ENCODE results near the gene CACNA1D.

Gene CACNA1D

DNA sequence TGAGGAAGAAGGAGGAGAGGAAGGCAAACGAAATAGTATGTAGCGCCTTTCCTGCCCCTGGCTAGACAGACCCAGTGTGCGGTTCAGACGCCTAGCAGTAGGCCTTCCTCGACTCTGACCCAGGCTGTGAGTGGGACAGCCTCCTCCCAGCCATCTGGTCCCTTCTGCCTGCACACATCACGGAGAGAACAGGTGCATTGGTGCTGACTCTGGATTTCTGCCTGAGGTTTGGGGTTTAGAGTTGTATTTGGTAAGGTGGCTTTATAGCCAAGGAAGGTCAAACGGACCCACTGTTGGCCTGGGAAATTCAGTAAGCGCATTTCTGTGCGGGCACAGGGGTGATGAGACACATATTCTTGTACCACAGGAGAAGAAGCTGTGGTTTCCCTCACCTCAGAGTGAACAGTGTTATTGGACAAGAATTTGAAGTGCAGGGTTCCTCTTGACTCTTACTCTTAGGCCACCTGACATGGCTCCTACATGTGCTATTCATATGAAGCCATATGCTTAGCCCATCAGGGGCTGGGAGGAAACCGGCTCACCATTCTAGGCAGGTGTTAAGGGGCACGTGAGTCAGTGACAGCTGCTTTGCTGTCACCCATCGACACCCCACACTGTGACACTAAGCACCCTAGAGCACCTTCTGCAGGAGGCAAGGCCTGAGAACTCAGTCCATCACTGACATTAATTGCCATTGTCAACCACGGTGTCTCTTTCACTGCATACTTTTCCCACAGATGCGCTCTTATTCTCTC lies 208.5 kb downstream of the CACNA1D start:
- FAIRE-seq = no peak
- TF ChIP-seq POLR2AphosphoS5 (IDR thresholded peaks at IDR 0.05; ENCODE audit: low read depth, low read length) (no peak), POLR2A (IDR thresholded peaks at IDR 0.05; ENCODE audit: low read depth, low read length) (no peak), TAF1 (IDR thresholded peaks at IDR 0.05; ENCODE audit: borderline replicate concordance, low read depth, low read length) (no peak)
- DNase-seq (ENCODE audit: insufficient read length) = no peak

DNA sequence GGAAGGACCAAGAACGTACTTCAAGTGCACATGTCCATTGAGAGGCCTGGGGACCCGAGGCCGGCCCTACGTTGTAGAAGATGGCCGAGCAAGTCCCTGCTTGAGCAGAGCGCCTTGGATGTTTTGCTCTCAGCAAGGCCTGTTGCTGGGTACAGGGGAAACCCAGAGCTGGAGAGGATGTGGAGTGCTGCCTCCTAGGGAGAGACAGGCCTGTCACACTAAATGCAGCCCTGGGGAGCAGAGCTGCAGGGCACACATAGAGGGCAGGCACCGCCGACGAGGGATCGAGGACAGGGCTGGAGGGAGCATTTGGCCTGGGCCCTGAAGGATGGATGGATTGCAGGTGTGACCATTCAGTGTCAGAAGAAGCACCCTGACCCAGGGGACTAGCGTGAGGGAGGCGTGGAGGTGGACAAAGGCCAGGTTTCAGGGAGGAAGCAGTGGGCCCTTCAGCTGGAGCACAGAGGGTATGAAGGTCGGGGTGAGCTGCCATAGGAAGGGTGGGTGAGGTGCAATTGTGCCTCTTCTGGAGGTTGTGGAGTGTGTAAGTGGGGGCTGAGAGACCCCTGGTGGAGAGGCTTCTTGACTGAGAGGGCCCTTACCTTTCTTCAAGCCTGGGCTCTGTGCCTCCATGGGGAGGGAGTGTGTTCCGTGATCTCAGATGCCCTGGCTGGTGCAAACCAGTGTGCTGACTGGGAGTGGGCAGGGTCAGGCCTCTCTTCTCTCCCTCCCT lies 209.4 kb downstream of the CACNA1D start:
- no peak for FAIRE-seq
- TF ChIP-seq POLR2AphosphoS5 (IDR thresholded peaks at IDR 0.05; ENCODE audit: low read depth, low read length) = no peak
- no peak for DNase-seq (ENCODE audit: insufficient read length)

GRCh38 chr3:53704363-53704725 lies 209.9 kb downstream of the CACNA1D start:
- TF ChIP-seq POLR2A (IDR thresholded peaks at IDR 0.05; ENCODE audit: low read depth, low read length) (no peak), TAF1 (IDR thresholded peaks at IDR 0.05; ENCODE audit: borderline replicate concordance, low read depth, low read length) (no peak), POLR2AphosphoS5 (IDR thresholded peaks at IDR 0.05; ENCODE audit: low read depth, low read length) (no peak)
- DNase-seq (ENCODE audit: insufficient read length) (no peak), FAIRE-seq (no peak)

- no peak for FAIRE-seq
- TF ChIP-seq POLR2AphosphoS5 (IDR thresholded peaks at IDR 0.05; ENCODE audit: low read depth, low read length) = no peak
- TF ChIP-seq TAF1 (IDR thresholded peaks at IDR 0.05; ENCODE audit: borderline replicate concordance, low read depth, low read length) = no peak
- no peak for TF ChIP-seq POLR2A (IDR thresholded peaks at IDR 0.05; ENCODE audit: low read depth, low read length)
- DNase-seq (ENCODE audit: insufficient read length) = no peak
Observed at GRCh38 chr3:53705024-53705745, 210.8 kb downstream of the CACNA1D start.

DNA sequence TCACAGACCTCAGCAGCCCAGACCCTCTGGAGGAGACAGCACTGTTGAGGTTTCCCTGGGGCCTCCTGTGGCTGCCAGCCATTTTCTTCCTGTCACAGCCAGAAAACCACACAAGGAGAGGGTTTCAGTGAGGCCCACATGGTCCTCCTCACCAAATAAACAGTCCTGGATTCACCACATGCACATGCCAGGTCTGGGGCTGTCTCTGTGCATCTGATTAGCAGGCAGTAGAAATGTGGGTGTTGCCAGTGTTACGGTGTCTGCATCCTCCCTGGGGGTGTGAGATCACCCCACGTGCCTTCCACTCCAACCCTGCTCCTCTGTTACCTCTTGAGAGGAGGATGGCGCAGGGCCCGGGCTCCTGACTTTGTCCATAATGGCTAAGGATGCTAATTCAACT lies 211.4 kb downstream of the CACNA1D start:
- FAIRE-seq (no peak), DNase-seq (ENCODE audit: insufficient read length) (no peak)
- TF ChIP-seq TAF1 (IDR thresholded peaks at IDR 0.05; ENCODE audit: borderline replicate concordance, low read depth, low read length) = no peak
- TF ChIP-seq POLR2AphosphoS5 (IDR thresholded peaks at IDR 0.05; ENCODE audit: low read depth, low read length) = no peak
- TF ChIP-seq POLR2A (IDR thresholded peaks at IDR 0.05; ENCODE audit: low read depth, low read length) = no peak

- DNase-seq (ENCODE audit: insufficient read length) (no peak), FAIRE-seq (no peak)
- TF ChIP-seq POLR2AphosphoS5 (IDR thresholded peaks at IDR 0.05; ENCODE audit: low read depth, low read length) (no peak), POLR2A (IDR thresholded peaks at IDR 0.05; ENCODE audit: low read depth, low read length) (no peak), TAF1 (IDR thresholded peaks at IDR 0.05; ENCODE audit: borderline replicate concordance, low read depth, low read length) (no peak)
Observed at GRCh38 chr3:53707222-53707621, 212.8 kb downstream of the CACNA1D start.

DNA sequence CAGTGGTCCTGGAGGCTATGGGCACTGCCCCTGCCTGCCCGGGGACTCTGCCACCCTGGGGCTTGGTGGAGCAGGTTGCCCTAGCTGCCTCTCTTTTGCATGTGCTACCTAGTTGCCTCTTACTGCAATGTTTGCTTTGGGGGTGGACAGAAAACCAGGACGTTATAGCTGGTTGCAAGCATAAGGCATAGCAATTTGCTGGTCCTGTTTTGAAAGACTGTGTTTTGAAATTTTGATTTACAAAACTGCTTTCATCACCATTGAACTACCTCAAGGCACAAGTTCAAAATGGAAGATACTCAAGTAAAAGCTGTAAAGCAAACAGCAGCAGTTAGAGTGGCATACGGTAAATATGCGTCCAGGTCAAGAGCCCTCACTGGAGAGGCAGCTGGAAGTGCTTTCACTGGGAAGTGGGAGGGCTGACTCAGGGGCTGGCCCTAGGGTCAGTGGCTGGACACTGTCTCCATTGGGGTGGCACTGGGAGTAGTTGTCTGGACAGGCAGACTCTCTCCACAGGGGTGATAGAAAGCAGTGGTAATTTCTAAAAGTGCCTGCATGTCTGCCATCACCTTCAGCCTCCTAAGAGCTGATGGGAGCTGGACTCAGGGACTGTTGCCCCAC lies 213.7 kb downstream of the CACNA1D start:
- DNase-seq (ENCODE audit: insufficient read length) = no peak
- FAIRE-seq = no peak
- TF ChIP-seq POLR2A (IDR thresholded peaks at IDR 0.05; ENCODE audit: low read depth, low read length) = no peak
- TF ChIP-seq POLR2AphosphoS5 (IDR thresholded peaks at IDR 0.05; ENCODE audit: low read depth, low read length) = no peak
- no peak for TF ChIP-seq TAF1 (IDR thresholded peaks at IDR 0.05; ENCODE audit: borderline replicate concordance, low read depth, low read length)

GRCh38 chr3:53709256-53709655 lies 214.8 kb downstream of the CACNA1D start:
- no peak for FAIRE-seq
- no peak for TF ChIP-seq TAF1 (IDR thresholded peaks at IDR 0.05; ENCODE audit: borderline replicate concordance, low read depth, low read length)
- no peak for TF ChIP-seq POLR2A (IDR thresholded peaks at IDR 0.05; ENCODE audit: low read depth, low read length)
- no peak for TF ChIP-seq POLR2AphosphoS5 (IDR thresholded peaks at IDR 0.05; ENCODE audit: low read depth, low read length)
- no peak for DNase-seq (ENCODE audit: insufficient read length)

GRCh38 chr3:53709860-53710674 lies 215.7 kb downstream of the CACNA1D start:
- FAIRE-seq = peak; percentile 84
- TF ChIP-seq POLR2A (IDR thresholded peaks at IDR 0.05; ENCODE audit: low read depth, low read length) = no peak
- TF ChIP-seq POLR2AphosphoS5 (IDR thresholded peaks at IDR 0.05; ENCODE audit: low read depth, low read length) = no peak
- TF ChIP-seq TAF1 (IDR thresholded peaks at IDR 0.05; ENCODE audit: borderline replicate concordance, low read depth, low read length) = no peak
- DNase-seq (ENCODE audit: insufficient read length) = peak; percentile 45

- FAIRE-seq = no peak
- no peak for TF ChIP-seq POLR2AphosphoS5 (IDR thresholded peaks at IDR 0.05; ENCODE audit: low read depth, low read length)
- TF ChIP-seq POLR2A (IDR thresholded peaks at IDR 0.05; ENCODE audit: low read depth, low read length) = no peak
- TF ChIP-seq TAF1 (IDR thresholded peaks at IDR 0.05; ENCODE audit: borderline replicate concordance, low read depth, low read length) = no peak
- no peak for DNase-seq (ENCODE audit: insufficient read length)
Observed at GRCh38 chr3:53711387-53711786, 217.0 kb downstream of the CACNA1D start.

All from GM12892 (cell line).